OCI-LY1 (cell line): Measurements from ENCODE around the gene APLP2.

Experiments
- H2AFZ ChIP-seq: fragments of 200-600 bp; sonication (generic), shearing (Covaris generic); 2 replicates; pipeline ENCODE4 v1.6.0; 2014; ENCODE audit warnings: antibody characterized with exemption, mild to moderate bottlenecking, low read length
- H3F3A ChIP-seq: fragments of 200-600 bp; sonication (generic), shearing (Covaris generic); 2 replicates; pipeline ENCODE4 v1.6.0; 2014; ENCODE audit warnings: mild to moderate bottlenecking, antibody characterized with exemption, low read length, moderate library complexity; ENCODE audit not compliant: insufficient read depth
- H3K27ac ChIP-seq: fragments of 200-600 bp; sonication (generic); 2 replicates; pipeline ENCODE4 v1.5.1; 2014; ENCODE audit warnings: low read length, mixed run types, mild to moderate bottlenecking, low read depth; ENCODE audit not compliant: poor library complexity, severe bottlenecking
- H3K27me3 ChIP-seq: fragments of 200-600 bp; sonication (generic); 2 replicates; pipeline ENCODE4 v1.6.0; 2014; ENCODE audit warnings: antibody characterized with exemption, mild to moderate bottlenecking, low read length, moderate library complexity; ENCODE audit not compliant: insufficient read depth
- H3K36me3 ChIP-seq: fragments of 200-600 bp; sonication (generic); 2 replicates; pipeline ENCODE4 v1.6.1; 2014; ENCODE audit warnings: mild to moderate bottlenecking, antibody characterized with exemption, low read length, moderate library complexity, mixed read lengths; ENCODE audit not compliant: insufficient read depth
- H3K4me1 ChIP-seq: fragments of 200-600 bp; sonication (generic); 2 replicates; pipeline ENCODE4 v1.5.1; 2014; ENCODE audit warnings: mild to moderate bottlenecking, low read length, moderate library complexity; ENCODE audit not compliant: insufficient read depth, severe bottlenecking
- H3K4me2 ChIP-seq: fragments of 200-600 bp; sonication (generic), shearing (Covaris generic); 2 replicates; pipeline ENCODE4 v1.6.1; 2014; ENCODE audit warnings: low read length
- H3K4me3 ChIP-seq: fragments of 200-600 bp; sonication (generic); 2 replicates; pipeline ENCODE4 v1.5.1; 2014; ENCODE audit warnings: low read length, low read depth, mild to moderate bottlenecking, mixed read lengths; ENCODE audit not compliant: poor library complexity, severe bottlenecking
- H3K79me2 ChIP-seq: fragments of 200-600 bp; shearing (Covaris generic); 2 replicates; pipeline ENCODE4 v1.6.1; 2016; ENCODE audit warnings: mixed run types, low read length, mixed read lengths; ENCODE audit not compliant: insufficient read depth
- H3K9ac ChIP-seq: fragments of 200-600 bp; sonication (generic), shearing (Covaris generic); 2 replicates; pipeline ENCODE4 v1.6.1; 2014; ENCODE audit warnings: mild to moderate bottlenecking, low read length, mixed read lengths
- H3K9me2 ChIP-seq: fragments of 200-600 bp; sonication (generic), shearing (Covaris generic); 2 replicates; pipeline ENCODE4 v1.6.1; 2014; ENCODE audit warnings: low read depth, mild to moderate bottlenecking, low read length, mixed read lengths
- H3K9me3 ChIP-seq: fragments of 200-600 bp; shearing (Covaris generic); 2 replicates; pipeline ENCODE4 v1.6.1; 2014; ENCODE audit warnings: low read length, mixed read lengths
- H4K20me1 ChIP-seq: fragments of 200-600 bp; sonication (generic), shearing (Covaris generic); 2 replicates; pipeline ENCODE4 v1.6.0; 2016; ENCODE audit warnings: mild to moderate bottlenecking, low read length; ENCODE audit not compliant: insufficient read depth
- CTCF ChIP-seq: fragments of 200-600 bp; sonication (generic), shearing (Covaris generic); IDR thresholded peaks from 2 replicates; pipeline ENCODE4 v1.5.1; 2017; ENCODE audit warnings: mild to moderate bottlenecking, antibody characterized with exemption, low read length, moderate library complexity, mixed read lengths
- EZH2 ChIP-seq: fragments of 200-600 bp; sonication (generic), shearing (Covaris generic); IDR thresholded peaks from 2 replicates; pipeline ENCODE4 v1.8.0; 2017; ENCODE audit warnings: borderline replicate concordance, mixed run types, mild to moderate bottlenecking, antibody characterized with exemption, low read length, moderate library complexity, mixed read lengths

Gene APLP2

GRCh38 chr11:130101661-130102060 lies 32.0 kb downstream of the APLP2 start:
- Histone ChIP-seq H3K27ac (no peak overlapping the region), H3K9ac (no peak overlapping the region), H3K4me3 (no peak overlapping the region), H3K27me3 (no peaks in the 10 kb centered on the region), H3F3A (no peaks in the 10 kb centered on the region), H3K9me3 (no peaks in the 10 kb centered on the region), H4K20me1 (no peaks in the 10 kb centered on the region), H3K4me1 (peaks cover 11% of the 10 kb centered on the region), H3K9me2 (no peaks in the 10 kb centered on the region), H2AFZ (no peak overlapping the region), H3K36me3 (peaks cover 7% of the 10 kb centered on the region), H3K4me2 (no peak overlapping the region), H3K79me2 (peaks cover 92% of the 10 kb centered on the region)
- TF ChIP-seq EZH2 (no peak), CTCF (no peak)

GRCh38 chr11:130102301-130103249 lies 32.9 kb downstream of the APLP2 start:
- Histone ChIP-seq H3K27ac (no peak overlapping the region), H3K4me1 (peaks cover 8% of the 10 kb centered on the region)

GRCh38 chr11:130103296-130103814 lies 33.7 kb downstream of the APLP2 start:
- Histone ChIP-seq H3K4me3 (no peak overlapping the region), H3K36me3 (peaks cover 13% of the 10 kb centered on the region), H3F3A (no peaks in the 10 kb centered on the region), H3K4me1 (peaks cover 6% of the 10 kb centered on the region), H2AFZ (no peak overlapping the region), H4K20me1 (no peaks in the 10 kb centered on the region), H3K9me3 (no peaks in the 10 kb centered on the region), H3K9ac (no peak overlapping the region), H3K9me2 (no peaks in the 10 kb centered on the region), H3K27me3 (no peaks in the 10 kb centered on the region), H3K27ac (no peak overlapping the region), H3K79me2 (peaks cover 78% of the 10 kb centered on the region), H3K4me2 (no peak overlapping the region)
- no peak for TF ChIP-seq CTCF
- TF ChIP-seq EZH2, result no peak

More at GRCh38 chr11:130102301-130103249, 32.9 kb downstream of the APLP2 start:
- TF ChIP-seq CTCF (no peak), EZH2 (no peak)
- Histone ChIP-seq H2AFZ (no peak overlapping the region), H3K27me3 (no peaks in the 10 kb centered on the region), H3K9ac (no peak overlapping the region), H3F3A (no peaks in the 10 kb centered on the region), H3K4me3 (no peak overlapping the region), H3K9me2 (no peaks in the 10 kb centered on the region), H3K9me3 (no peaks in the 10 kb centered on the region), H4K20me1 (no peaks in the 10 kb centered on the region), H3K4me2 (no peak overlapping the region), H3K79me2 (peaks cover 83% of the 10 kb centered on the region), H3K36me3 (peaks cover 13% of the 10 kb centered on the region)
